ENCODE results near the gene REN. TPM values are rescaled to one million over a fixed set of nuclear protein-coding genes. Genes with fewer than 3 reads are reported as not detected.

Gene REN
- total and polyA plus RNA-seq, 2 donors (not counting 3 experiments of a cell fraction or from before 2014, with no cell fraction given): 0.11 TPM; not detected in 1

DNA sequence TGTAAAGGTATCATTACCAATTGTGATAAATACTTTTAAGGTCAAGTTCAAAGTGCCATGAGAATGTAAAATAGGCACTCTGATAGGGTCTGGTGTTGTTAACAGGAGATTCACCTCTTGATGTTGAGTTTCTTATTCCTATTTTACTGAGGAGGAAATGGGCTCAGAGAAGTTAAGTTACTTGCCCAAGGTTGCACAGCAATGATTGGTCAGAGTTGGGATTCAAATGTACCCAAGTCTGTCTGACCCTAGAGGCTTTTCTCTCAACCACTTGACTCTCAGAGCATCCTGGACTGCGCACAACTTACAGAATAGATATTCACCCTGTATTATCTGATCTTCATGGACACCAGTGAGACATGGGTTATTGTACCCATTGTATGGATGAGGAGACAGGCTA, 59.3 kb downstream of the REN start:
- intact Hi-C loops (cut with micrococcal nuclease): no loop called here

More for the DNA sequence above, 59.3 kb downstream of the REN start:
- TF ChIP-seq JUN (IDR thresholded peaks at IDR 0.05; ENCODE audit: borderline replicate concordance, insufficient read depth, insufficient read length, low read depth): no peak
- TF ChIP-seq GATA2 (IDR thresholded peaks at IDR 0.05; ENCODE audit: insufficient read depth, insufficient read length, low read depth, low read length): no peak
- TF ChIP-seq MAX (IDR thresholded peaks at IDR 0.05; ENCODE audit: insufficient read depth, insufficient read length): no peak
- no peak for TF ChIP-seq CTCF (IDR thresholded peaks at IDR 0.05; ENCODE audit: extremely low read depth in 1 of 2, insufficient read depth in 1 of 2, low read depth in 1 of 2, low read length in 2 of 2)
- no peak for TF ChIP-seq POLR2A (IDR thresholded peaks at IDR 0.05; ENCODE audit: low read depth, low read length)
- no peak for TF ChIP-seq FOS (IDR thresholded peaks at IDR 0.05; ENCODE audit: borderline replicate concordance, insufficient read depth, low read length)
- no peak for TF ChIP-seq EZH2 (IDR thresholded peaks at IDR 0.05; ENCODE audit: borderline replicate concordance, low read depth, low read length, severe bottlenecking)
- TF ChIP-seq MYC (IDR thresholded peaks at IDR 0.05; ENCODE audit: low read depth, low read length): no peak
- no peak for TF ChIP-seq POLR2AphosphoS5 (IDR thresholded peaks at IDR 0.05; ENCODE audit: insufficient read depth, low read depth, low read length)
- peaks cover 53% of the 10 kb centered on the region for H3K4me1 ChIP-seq (ENCODE audit: control insufficient read depth, extremely low read depth, insufficient read depth, low read length)
- dilution Hi-C loops (cut with MboI; ENCODE audit: extremely low pct_ligation_motif_present, low sequenced_read_pairs): no loop called here
- ChIA-PET CTCF (interaction anchor here (1.4 to 1.5 kb wide), 2 partner anchors 32 to 236 kb away, joined by 4 to 9 read pairs; no protein-coding TSS in a partner anchor), POLR2A (no interaction called here)
- no peak for DNase-seq (ENCODE audit: low read depth, low spot score)
- H3K4me3 ChIP-seq (replicated peaks in 1 of 3; ENCODE audit: insufficient read depth in 1 of 3, low read depth in 1 of 3, low read length in 3 of 3): no peak overlapping the region
- H3K9ac ChIP-seq (replicated peaks; ENCODE audit: extremely low read depth, insufficient read depth, low read length): no peak overlapping the region
- H3K9me1 ChIP-seq (replicated peaks; ENCODE audit: control insufficient read depth, extremely low read depth, insufficient read depth, low read length): no peaks in the 10 kb centered on the region
- H3K36me3 ChIP-seq (ENCODE audit: control insufficient read depth in 2 of 2, extremely low read depth in 1 of 2, insufficient read depth in 2 of 2, low read length in 2 of 2): no peaks in the 10 kb centered on the region
- no peaks in the 10 kb centered on the region for H3K9me3 ChIP-seq (replicated peaks; ENCODE audit: control insufficient read depth, insufficient read depth, low read length)
- H3K4me2 ChIP-seq (ENCODE audit: insufficient read depth, low read length): no peak overlapping the region
- no peak for FAIRE-seq
- no peaks in the 10 kb centered on the region for H3K27me3 ChIP-seq (ENCODE audit: control insufficient read depth in 2 of 2, insufficient read depth in 2 of 2, low read length in 2 of 2)
- H3K79me2 ChIP-seq (ENCODE audit: control insufficient read depth, insufficient read depth, low read length): peaks cover 17% of the 10 kb centered on the region
- no peaks in the 10 kb centered on the region for H4K20me1 ChIP-seq (replicated peaks; ENCODE audit: control insufficient read depth, extremely low read depth, insufficient read depth, low read length)
- no TSS peak for BruUV-seq (replicated peaks)
- H3K27ac ChIP-seq (ENCODE audit: insufficient read depth, low read depth, low read length): no peak overlapping the region
- H2AFZ ChIP-seq (ENCODE audit: low read depth, low read length): no peak overlapping the region

Measured in endothelial cell of umbilical vein (primary cell).